IMR-90 (cell line): ENCODE measurements around the gene NR6A1.

Source experiments
- CHD1 ChIP-seq: IDR thresholded peaks from 2 replicates; pipeline ENCODE4 v1.6.1; 2012; ENCODE audit warnings: low read depth, low read length, improper control_type of control experiment
- MAFK ChIP-seq: IDR thresholded peaks from 2 replicates; pipeline ENCODE4 v1.6.1; 2012; ENCODE audit warnings: low read depth, low read length, improper control_type of control experiment
- POLR2A ChIP-seq: IDR thresholded peaks from 2 replicates; pipeline ENCODE4 v1.6.1; 2012; ENCODE audit warnings: mild to moderate bottlenecking, low read depth, low read length
- RFX5 ChIP-seq: IDR thresholded peaks from 2 replicates; pipeline ENCODE4 v1.8.0; 2012; ENCODE audit warnings: low read depth, mild to moderate bottlenecking, low read length, moderate library complexity
- TF ChIP-seq, protein P1 (sequence below): conservative IDR thresholded peaks from 2 replicates; pipeline ENCODE4 v1.5.1; 2012; ENCODE audit warnings: mild to moderate bottlenecking, low read depth, low read length, improper control_type of control experiment

DNA sequence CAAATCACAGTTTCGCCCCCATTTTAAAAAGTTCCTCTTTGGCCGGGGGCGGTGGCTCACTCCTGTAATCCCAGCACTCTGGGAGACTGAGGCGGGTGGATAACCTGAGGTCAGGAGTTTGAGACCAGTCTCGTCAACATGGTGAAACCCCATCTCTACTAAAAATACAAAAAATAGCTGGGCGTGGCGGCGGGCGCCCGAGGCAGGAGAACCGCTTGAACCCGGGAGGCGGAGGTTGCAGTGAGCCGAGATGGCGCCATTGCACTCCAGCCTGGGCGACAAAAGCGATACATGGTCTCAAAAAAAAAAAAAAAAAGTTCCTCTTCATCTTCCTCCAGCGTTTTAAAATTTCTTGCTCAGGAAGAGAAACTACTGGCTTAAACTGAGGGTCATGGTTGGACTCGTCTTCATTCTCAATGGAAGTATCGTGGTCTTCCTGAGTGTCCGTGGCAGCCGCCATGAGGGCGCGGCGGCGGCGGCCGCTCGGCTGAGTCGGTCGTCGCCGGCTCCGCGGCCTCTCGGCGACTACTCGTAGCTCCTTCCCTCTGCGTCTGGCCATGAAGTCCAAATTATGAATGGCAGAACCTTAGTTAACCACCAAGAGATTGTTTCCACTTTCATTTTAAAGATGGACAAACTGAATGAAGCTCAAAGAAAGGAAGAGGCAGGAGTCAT, 171.9 kb downstream of the NR6A1 start:
- TF ChIP-seq CHD1 (no peak), MAFK (no peak), POLR2A (no peak), RFX5 (no peak)
- TF ChIP-seq, protein P1, sequence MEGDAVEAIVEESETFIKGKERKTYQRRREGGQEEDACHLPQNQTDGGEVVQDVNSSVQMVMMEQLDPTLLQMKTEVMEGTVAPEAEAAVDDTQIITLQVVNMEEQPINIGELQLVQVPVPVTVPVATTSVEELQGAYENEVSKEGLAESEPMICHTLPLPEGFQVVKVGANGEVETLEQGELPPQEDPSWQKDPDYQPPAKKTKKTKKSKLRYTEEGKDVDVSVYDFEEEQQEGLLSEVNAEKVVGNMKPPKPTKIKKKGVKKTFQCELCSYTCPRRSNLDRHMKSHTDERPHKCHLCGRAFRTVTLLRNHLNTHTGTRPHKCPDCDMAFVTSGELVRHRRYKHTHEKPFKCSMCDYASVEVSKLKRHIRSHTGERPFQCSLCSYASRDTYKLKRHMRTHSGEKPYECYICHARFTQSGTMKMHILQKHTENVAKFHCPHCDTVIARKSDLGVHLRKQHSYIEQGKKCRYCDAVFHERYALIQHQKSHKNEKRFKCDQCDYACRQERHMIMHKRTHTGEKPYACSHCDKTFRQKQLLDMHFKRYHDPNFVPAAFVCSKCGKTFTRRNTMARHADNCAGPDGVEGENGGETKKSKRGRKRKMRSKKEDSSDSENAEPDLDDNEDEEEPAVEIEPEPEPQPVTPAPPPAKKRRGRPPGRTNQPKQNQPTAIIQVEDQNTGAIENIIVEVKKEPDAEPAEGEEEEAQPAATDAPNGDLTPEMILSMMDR: no peak
